IMR-90 (cell line): Measurements from ENCODE around the gene TRIM5. TPM values are rescaled to one million over a fixed set of nuclear protein-coding genes. Genes with fewer than 3 reads are reported as not detected.

Experiments used
- ATAC-seq: fragments of 200-7000 bp; cut with Tn5 transposase; 2 replicates; pipeline ENCODE4 v1.9.1; 2020; ENCODE audit warnings: low read depth, mild to moderate bottlenecking, moderate library complexity
- BruUV-seq: library from RNA; stranded (reverse); fragments of 400-500 nt; replicated peaks from 2 replicates; lab custom pipeline; 2021; lab: Mats Ljungman, UMichigan
- CTCF ChIA-PET: fragments of 300-600 bp; formaldehyde crosslinking; extraction: SDS; loops from one replicate; lab custom pipeline; 2021; ENCODE audit warnings: antibody characterized with exemption; lab: Yijun Ruan, JAX
- POLR2A ChIA-PET: fragments of 300-600 bp; sonication (Branson Sonifier 250); formaldehyde crosslinking; loops from one replicate; lab custom pipeline; 2022; ENCODE audit warnings: antibody characterized with exemption; ENCODE audit not compliant: unreplicated experiment; lab: Charles Lee
- DNase-seq: peaks from one replicate; pipeline ENCODE4 v3.0.0; 2013
- H2AFZ ChIP-seq: replicated peaks from 2 replicates; pipeline ENCODE3; 2013; ENCODE audit warnings: low read length, mild to moderate bottlenecking; ENCODE audit not compliant: poor library complexity
- H2AK5ac ChIP-seq: 2 replicates; pipeline ENCODE4 v1.6.1; 2013; ENCODE audit warnings: low read depth, low read length, inconsistent platforms
- H2AK9ac ChIP-seq: replicated peaks from 2 replicates; pipeline ENCODE3; 2013; ENCODE audit warnings: mild to moderate bottlenecking, low read depth, low read length, moderate library complexity; ENCODE audit not compliant: poor library complexity
- H2BK120ac ChIP-seq: 2 replicates; pipeline ENCODE4 v1.6.1; 2013; ENCODE audit warnings: low read depth, low read length, inconsistent platforms
- H2BK15ac ChIP-seq: 3 replicates; pipeline ENCODE4 v1.6.1; 2013; ENCODE audit warnings: low read depth, low read length, inconsistent platforms
- H2BK20ac ChIP-seq: 2 replicates; pipeline ENCODE4 v1.6.1; 2013; ENCODE audit warnings: low read depth, mild to moderate bottlenecking, inconsistent platforms, low read length, moderate library complexity
- H2BK5ac ChIP-seq: 2 replicates; pipeline ENCODE4 v1.6.1; 2013; ENCODE audit warnings: mild to moderate bottlenecking, low read depth, low read length, inconsistent platforms; ENCODE audit not compliant: poor library complexity, severe bottlenecking
- H3K14ac ChIP-seq: replicated peaks from 2 replicates; pipeline ENCODE4 v1.6.1; 2013; ENCODE audit warnings: low read depth, low read length, inconsistent platforms
- H3K18ac ChIP-seq: 2 replicates; pipeline ENCODE4 v1.6.1; 2013; ENCODE audit warnings: low read depth, low read length, control low read depth
- H3K23ac ChIP-seq: 2 replicates; pipeline ENCODE4 v1.6.1; 2013; ENCODE audit warnings: low read depth, low read length, inconsistent platforms
- H3K27ac ChIP-seq: 2 replicates; pipeline ENCODE4 v1.5.1; 2013; ENCODE audit warnings: mild to moderate bottlenecking, control low read depth, low read length; ENCODE audit not compliant: insufficient read depth
- H3K27me3 ChIP-seq: 2 replicates; pipeline ENCODE4 v1.6.1; 2013; ENCODE audit warnings: low read length; ENCODE audit not compliant: control insufficient read depth, insufficient read depth
- H3K36me3 ChIP-seq: 2 replicates; pipeline ENCODE4 v1.6.1; 2013; ENCODE audit warnings: low read length, mixed read lengths; ENCODE audit not compliant: control insufficient read depth, insufficient read depth
- H3K4ac ChIP-seq: 2 replicates; pipeline ENCODE4 v1.6.1; 2013; ENCODE audit warnings: low read depth, low read length, inconsistent platforms
- H3K4me1 ChIP-seq: 2 replicates; pipeline ENCODE4 v1.6.1; 2013; ENCODE audit warnings: low read length, mixed read lengths; ENCODE audit not compliant: control insufficient read depth, insufficient read depth
- H3K4me2 ChIP-seq: 2 replicates; pipeline ENCODE4 v1.6.1; 2013; ENCODE audit warnings: low read depth, mild to moderate bottlenecking, control low read depth, low read length, moderate library complexity
- H3K4me3 ChIP-seq: 2 replicates; pipeline ENCODE4 v1.5.1; 2013; ENCODE audit warnings: low read depth, mild to moderate bottlenecking, control low read depth, low read length, moderate library complexity; ENCODE audit not compliant: insufficient read depth
- H3K56ac ChIP-seq: 2 replicates; pipeline ENCODE4 v1.6.1; 2013; ENCODE audit warnings: low read length, inconsistent platforms; ENCODE audit not compliant: insufficient read depth; ENCODE audit errors: extremely low read depth
- H3K79me1 ChIP-seq, 2 experiments: 2 replicates each; pipeline ENCODE4 v1.6.1; 2013; ENCODE audit warnings: low read length in 2 of 2, inconsistent platforms in 1 of 2, low read depth in 1 of 2
- H3K9ac ChIP-seq: 2 replicates; pipeline ENCODE4 v1.6.1; 2013; ENCODE audit warnings: low read depth, low read length, control low read depth
- H3K9me1 ChIP-seq: 2 replicates; pipeline ENCODE4 v1.6.1; 2013; ENCODE audit warnings: low read length, inconsistent platforms; ENCODE audit not compliant: insufficient read depth
- H3K9me3 ChIP-seq: 2 replicates; pipeline ENCODE4 v1.6.1; 2013; ENCODE audit warnings: low read length; ENCODE audit not compliant: control insufficient read depth, insufficient read depth
- H4K20me1 ChIP-seq: 2 replicates; pipeline ENCODE4 v1.6.1; 2013; ENCODE audit warnings: low read length, inconsistent platforms; ENCODE audit not compliant: insufficient read depth
- H4K5ac ChIP-seq: 2 replicates; pipeline ENCODE4 v1.6.1; 2013; ENCODE audit warnings: mild to moderate bottlenecking, low read depth, low read length, control low read depth
- H4K8ac ChIP-seq, 2 experiments: 2 replicates each; pipeline ENCODE4 v1.6.1; 2013; ENCODE audit warnings: low read depth in 2 of 2, low read length in 2 of 2, control low read depth in 1 of 2, inconsistent platforms in 1 of 2
- H4K91ac ChIP-seq: 2 replicates; pipeline ENCODE4 v1.6.1; 2013; ENCODE audit warnings: low read depth, low read length, inconsistent platforms; ENCODE audit not compliant: insufficient read depth
- CEBPB ChIP-seq: IDR thresholded peaks from 2 replicates; pipeline ENCODE4 v1.6.1; 2012; ENCODE audit warnings: low read depth, low read length, improper control_type of control experiment
- CTCF ChIP-seq: conservative IDR thresholded peaks from 2 replicates; pipeline ENCODE4 v1.5.1; 2012; ENCODE audit warnings: mild to moderate bottlenecking, low read depth, low read length, improper control_type of control experiment
- FOS ChIP-seq: fragments of 150-350 bp; IDR thresholded peaks from 2 replicates; pipeline ENCODE4 v1.6.1; 2016; ENCODE audit warnings: low read depth, low read length
- WGBS, 2 experiments: methylation state at CpG; one replicate each; pipeline versions ENCODE4 v1.1.5 to v1.1.7; 2013; ENCODE audit warnings: missing lambda C conversion rate in 2 of 2; ENCODE audit not compliant: insufficient read length in 1 of 2; ENCODE audit errors: extremely low coverage in 2 of 2; 5-methylcytosine and 5-hydroxymethylcytosine counted together
- dilution Hi-C: fragments of 300-500 bp; cut with HindIII; formaldehyde crosslinking; loops from one replicate; pipeline ENCODE4 v1.14.3; 2018; ENCODE audit warnings: low sequenced_read_pairs; ENCODE audit not compliant: unreplicated experiment
- in situ Hi-C: fragments of 300-500 bp; cut with MboI; formaldehyde crosslinking; loops from 3 replicates; pipeline ENCODE4 v1.14.3; 2019; ENCODE audit warnings: low sequenced_read_pairs, inconsistent platforms, mixed read lengths
- intact Hi-C: fragments of 100-400 bp; cut with micrococcal nuclease; formaldehyde crosslinking; loops from 2 replicates; pipeline ENCODE4 v1.10.0; 2022
- polyA plus RNA-seq, 3 experiments: library from polyadenylated mRNA; depleted of rRNA; stranded (reverse); fragments of >200 nt; gene quantifications; 2 replicates each; pipeline ENCODE4 v1.2.3, GENCODE V29; 2012; ENCODE audit warnings: low replicate concordance in 1 of 3
- total RNA-seq: library from RNA; depleted of rRNA; stranded (reverse); fragments of >200 nt; gene quantifications from 2 replicates; pipeline ENCODE4 v1.2.3, GENCODE V29; 2012

The TRIM5 gene
- total and polyA plus RNA-seq, 2 of the 4 experiments (the other 2 are of a cell fraction) = 32.6 to 49.1 TPM

- no peak overlapping the region for H3K4me3 ChIP-seq
- peak overlapping the region; percentile 15 to 78; a peak in 2 of 4 replicates for H4K8ac ChIP-seq
- intact Hi-C loops (no loop called here), in situ Hi-C loops (no loop called here), dilution Hi-C loops (no loop called here)
- H3K4ac ChIP-seq = peak overlapping the region; percentile 71
- BruUV-seq = no TSS peak
- H3K4me2 ChIP-seq = peak overlapping the region; percentile 82
- 83% methylated on average over 2 of the region's 5 CpGs; no CpG with 5 or more reads in 1 of the 2 experiments for WGBS, 2 experiments
- peak overlapping the region; percentile 51 for H2BK5ac ChIP-seq
- H3K27ac ChIP-seq = peak overlapping the region; percentile 84; the same call in 1 of the 2 replicates
- H3K23ac ChIP-seq = no peak overlapping the region
- no peaks in the 10 kb centered on the region for H3K9me3 ChIP-seq
- POLR2A ChIA-PET = no interaction called here
- no peaks in the 10 kb centered on the region for H3K27me3 ChIP-seq
- peaks cover 10% of the 10 kb centered on the region for H3K9me1 ChIP-seq
- H2AFZ ChIP-seq = no peak overlapping the region
- CTCF ChIA-PET = interaction anchor here (0.7 kb wide), 1 partner anchor 20 kb away, joined by 4 read pairs; no protein-coding TSS in a partner anchor
- no peak overlapping the region for H3K9ac ChIP-seq
- ATAC-seq (peak; percentile 8), DNase-seq (peak; percentile 70)
- H3K18ac ChIP-seq = peak overlapping the region; percentile 98
- H2AK9ac ChIP-seq = no peak overlapping the region
- peak overlapping the region; percentile 67; the same call in 1 of the 2 replicates for H2BK20ac ChIP-seq
- TF ChIP-seq FOS (peak; percentile 53; the same call in 1 of the 2 replicates), CEBPB (peak; percentile 78), CTCF (no peak)
- peak overlapping the region; percentile 88 for H4K5ac ChIP-seq
- H2BK15ac ChIP-seq = 0 out of 3 replicates have a peak overlapping the region, but pooled peaks have one; percentile 55
- peaks cover 14% of the 10 kb centered on the region for H3K4me1 ChIP-seq
- no peaks in the 10 kb centered on the region for H3K36me3 ChIP-seq
- H4K20me1 ChIP-seq = no peaks in the 10 kb centered on the region
- peak overlapping the region; percentile 38 for H4K91ac ChIP-seq
- H3K79me1 ChIP-seq = peaks cover 0 to 16% of the 10 kb centered on the region in 2 experiments; a peak in 3 of 4 replicates
- H3K14ac ChIP-seq = 0 out of 2 replicates have a peak overlapping the region, but pooled peaks have one; percentile 19
- peak overlapping the region; percentile 85; the same call in 1 of the 2 replicates for H2AK5ac ChIP-seq
- H2BK120ac ChIP-seq = peak overlapping the region; percentile 48; the same call in 1 of the 2 replicates
- no peak overlapping the region for H3K56ac ChIP-seq
These were observed 58.7 kb downstream of the TRIM5 start for GRCh38 chr11:5626196-5626595.
